Retinal pigment epithelial cell (primary cell): ENCODE measurements around the gene RCL1.

Experiments
- DNase-seq: peaks from one replicate; pipeline ENCODE4 v3.0.0-alpha.2; 2010; ENCODE audit warnings: low read depth
- H3K4me3 ChIP-seq: 2 replicates; pipeline ENCODE4 v1.5.1; 2011; ENCODE audit warnings: mild to moderate bottlenecking, low read length, control low read depth, moderate library complexity
- CTCF ChIP-seq: conservative IDR thresholded peaks from 2 replicates; pipeline ENCODE4 v1.5.1; 2011; ENCODE audit warnings: low read depth, low read length, control low read depth, inconsistent platforms

RCL1 gene

GRCh38 chr9:4814913-4815312, 22.2 kb downstream of the RCL1 start:
- no peak for TF ChIP-seq CTCF
- H3K4me3 ChIP-seq, result no peak overlapping the region
- DNase-seq, result no peak

- no peak for TF ChIP-seq CTCF
- no peak for DNase-seq
- H3K4me3 ChIP-seq, result no peak overlapping the region
Measured at GRCh38 chr9:4815381-4815956, 22.7 kb downstream of the RCL1 start.

- no peak for DNase-seq
- no peak overlapping the region for H3K4me3 ChIP-seq
- no peak for TF ChIP-seq CTCF
Measured at GRCh38 chr9:4820168-4820567, 27.4 kb downstream of the RCL1 start.

GRCh38 chr9:4821133-4821532, 28.4 kb downstream of the RCL1 start:
- DNase-seq, result no peak
- TF ChIP-seq CTCF, result no peak
- no peak overlapping the region for H3K4me3 ChIP-seq

- no peak for TF ChIP-seq CTCF
- no peak for DNase-seq
- no peak overlapping the region for H3K4me3 ChIP-seq
Measured at GRCh38 chr9:4822057-4822456, 29.3 kb downstream of the RCL1 start.

- DNase-seq, result no peak
- no peak for TF ChIP-seq CTCF
Measured at GRCh38 chr9:4826417-4827166, 33.8 kb downstream of the RCL1 start.

GRCh38 chr9:4827224-4827623, 34.5 kb downstream of the RCL1 start:
- TF ChIP-seq CTCF, result no peak
- no peak for DNase-seq

More at GRCh38 chr9:4826417-4827166, 33.8 kb downstream of the RCL1 start:
- no peak overlapping the region for H3K4me3 ChIP-seq

More at GRCh38 chr9:4827224-4827623, 34.5 kb downstream of the RCL1 start:
- no peak overlapping the region for H3K4me3 ChIP-seq
